Suprapubic skin (tissue), 4 donors: ENCODE data around the gene IKZF2. TPM values are rescaled to one million over a fixed set of nuclear protein-coding genes. Genes with fewer than 3 reads are reported as not detected.

ENCODE experiments used
- DNase-seq, 2 donors: peaks; one replicate each; pipeline ENCODE4 v3.0.0-alpha.2; 2019; ENCODE audit warnings: low spot score in 2 of 2
- H3K27ac ChIP-seq: fragments of 200-600 bp; sonication (generic); one replicate; pipeline ENCODE4 v1.5.1; 2019
- H3K27me3 ChIP-seq: fragments of 200-600 bp; sonication (generic); one replicate; pipeline ENCODE4 v1.5.1; 2019
- H3K36me3 ChIP-seq: fragments of 200-600 bp; sonication (generic); one replicate; pipeline ENCODE4 v1.5.1; 2019
- H3K4me1 ChIP-seq: fragments of 200-600 bp; sonication (generic); one replicate; pipeline ENCODE4 v1.5.1; 2019
- H3K4me3 ChIP-seq: fragments of 200-600 bp; sonication (generic); one replicate; pipeline ENCODE4 v1.5.1; 2019; ENCODE audit warnings: mild to moderate bottlenecking
- H3K9me3 ChIP-seq: fragments of 200-600 bp; sonication (generic); one replicate; pipeline ENCODE4 v1.5.1; 2019
- EP300 ChIP-seq: sonication (generic); formaldehyde crosslinking; IDR thresholded peaks from one replicate; pipeline ENCODE4 v1.6.1; 2017; ENCODE audit warnings: antibody characterized with exemption
- POLR2A ChIP-seq, 2 donors: fragments of 450-650 bp; IDR thresholded peaks; one replicate each; pipeline ENCODE4 v1.6.1; 2017; ENCODE audit warnings: antibody characterized with exemption in 2 of 2, mild to moderate bottlenecking in 2 of 2, moderate library complexity in 2 of 2
- POLR2AphosphoS5 ChIP-seq, 3 donors: sonication (generic); formaldehyde crosslinking; IDR thresholded peaks; one replicate each; pipeline ENCODE4 v1.6.1; 2017; ENCODE audit warnings: antibody characterized with exemption in 3 of 3
- WGBS: methylation state at CpG from one replicate; pipeline ENCODE4 v1.1.5; 2018; 5-methylcytosine and 5-hydroxymethylcytosine counted together
- total RNA-seq, 4 donors: library from RNA; depleted of rRNA; stranded (reverse); fragments of >200 nt; gene quantifications; one replicate each; pipeline ENCODE4 v1.1.0, GENCODE V29; 2016
- TF ChIP-seq, protein P1 (sequence below), 2 donors: fragments of 200-600 bp in 1 of 2; fragments of 450-650 bp in 1 of 2; sonication (generic) in 1 of 2; IDR thresholded peaks; one replicate each; pipeline ENCODE4 v1.5.1; 2016 to 2019; ENCODE audit warnings: antibody characterized with exemption in 2 of 2, mild to moderate bottlenecking in 1 of 2, moderate library complexity in 1 of 2

The IKZF2 gene
- total RNA-seq, 4 donors from 2014 or later: 38.3 to 95.3 (median 66.5) TPM

DNA sequence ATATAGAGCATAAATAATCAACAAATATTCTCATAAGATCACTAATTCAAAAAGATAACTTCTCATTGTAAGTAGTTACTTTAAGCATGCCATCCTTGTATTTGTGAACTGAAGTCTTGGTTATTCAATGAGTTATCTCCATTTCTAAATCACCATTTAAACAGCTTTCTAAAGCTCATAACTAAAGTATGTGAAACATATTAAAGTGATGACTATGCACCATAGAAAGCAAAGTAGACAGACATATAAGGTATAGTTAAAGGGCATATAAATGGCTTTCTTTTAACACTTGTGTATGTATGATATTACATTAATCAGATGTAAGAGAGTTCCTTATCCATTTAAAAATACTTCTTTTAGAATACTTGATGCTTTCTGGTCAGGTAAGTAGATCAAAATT is 83.5 kb downstream of the IKZF2 start:
- Histone ChIP-seq H3K9me3 (no peaks in the 10 kb centered on the region), H3K27me3 (no peaks in the 10 kb centered on the region), H3K27ac (no peak overlapping the region), H3K4me1 (peaks cover 26% of the 10 kb centered on the region), H3K36me3 (no peaks in the 10 kb centered on the region), H3K4me3 (no peak overlapping the region)
- TF ChIP-seq, protein P1, sequence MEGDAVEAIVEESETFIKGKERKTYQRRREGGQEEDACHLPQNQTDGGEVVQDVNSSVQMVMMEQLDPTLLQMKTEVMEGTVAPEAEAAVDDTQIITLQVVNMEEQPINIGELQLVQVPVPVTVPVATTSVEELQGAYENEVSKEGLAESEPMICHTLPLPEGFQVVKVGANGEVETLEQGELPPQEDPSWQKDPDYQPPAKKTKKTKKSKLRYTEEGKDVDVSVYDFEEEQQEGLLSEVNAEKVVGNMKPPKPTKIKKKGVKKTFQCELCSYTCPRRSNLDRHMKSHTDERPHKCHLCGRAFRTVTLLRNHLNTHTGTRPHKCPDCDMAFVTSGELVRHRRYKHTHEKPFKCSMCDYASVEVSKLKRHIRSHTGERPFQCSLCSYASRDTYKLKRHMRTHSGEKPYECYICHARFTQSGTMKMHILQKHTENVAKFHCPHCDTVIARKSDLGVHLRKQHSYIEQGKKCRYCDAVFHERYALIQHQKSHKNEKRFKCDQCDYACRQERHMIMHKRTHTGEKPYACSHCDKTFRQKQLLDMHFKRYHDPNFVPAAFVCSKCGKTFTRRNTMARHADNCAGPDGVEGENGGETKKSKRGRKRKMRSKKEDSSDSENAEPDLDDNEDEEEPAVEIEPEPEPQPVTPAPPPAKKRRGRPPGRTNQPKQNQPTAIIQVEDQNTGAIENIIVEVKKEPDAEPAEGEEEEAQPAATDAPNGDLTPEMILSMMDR (IDR thresholded peaks at IDR 0.05): no peak
- TF ChIP-seq POLR2AphosphoS5 (IDR thresholded peaks at IDR 0.05): no peak
- TF ChIP-seq EP300: no peak
- no peak for TF ChIP-seq POLR2A (IDR thresholded peaks at IDR 0.05)
- no peak for DNase-seq

DNA sequence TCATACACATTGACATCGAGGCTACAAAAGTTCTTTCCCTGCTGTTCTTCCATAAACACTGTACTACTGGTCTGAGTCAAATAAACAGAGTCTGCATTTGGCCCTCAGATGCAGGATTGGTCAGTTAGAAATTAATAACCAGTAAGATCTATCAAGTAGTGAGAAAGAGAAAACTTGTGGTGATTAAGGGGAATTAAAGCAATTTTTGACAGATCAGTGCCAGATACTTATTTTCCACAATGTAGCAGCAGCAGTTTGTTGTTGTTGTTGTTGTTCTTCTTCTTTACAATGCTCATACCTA is 85.0 kb downstream of the IKZF2 start:
- H3K27ac ChIP-seq: peak overlapping the region; percentile 52
- TF ChIP-seq EP300 (no peak), POLR2A (IDR thresholded peaks at IDR 0.05) (no peak), POLR2AphosphoS5 (IDR thresholded peaks at IDR 0.05) (no peak)
- TF ChIP-seq, protein P1 (IDR thresholded peaks at IDR 0.05): no peak
- peak overlapping the region; percentile 13 for H3K4me3 ChIP-seq
- DNase-seq: no peak
- H3K9me3 ChIP-seq: no peaks in the 10 kb centered on the region
- WGBS: 17% methylated on average over 1 of the region's 1 CpG
- H3K36me3 ChIP-seq: no peaks in the 10 kb centered on the region
- H3K4me1 ChIP-seq: peaks cover 26% of the 10 kb centered on the region
- H3K27me3 ChIP-seq: no peaks in the 10 kb centered on the region

DNA sequence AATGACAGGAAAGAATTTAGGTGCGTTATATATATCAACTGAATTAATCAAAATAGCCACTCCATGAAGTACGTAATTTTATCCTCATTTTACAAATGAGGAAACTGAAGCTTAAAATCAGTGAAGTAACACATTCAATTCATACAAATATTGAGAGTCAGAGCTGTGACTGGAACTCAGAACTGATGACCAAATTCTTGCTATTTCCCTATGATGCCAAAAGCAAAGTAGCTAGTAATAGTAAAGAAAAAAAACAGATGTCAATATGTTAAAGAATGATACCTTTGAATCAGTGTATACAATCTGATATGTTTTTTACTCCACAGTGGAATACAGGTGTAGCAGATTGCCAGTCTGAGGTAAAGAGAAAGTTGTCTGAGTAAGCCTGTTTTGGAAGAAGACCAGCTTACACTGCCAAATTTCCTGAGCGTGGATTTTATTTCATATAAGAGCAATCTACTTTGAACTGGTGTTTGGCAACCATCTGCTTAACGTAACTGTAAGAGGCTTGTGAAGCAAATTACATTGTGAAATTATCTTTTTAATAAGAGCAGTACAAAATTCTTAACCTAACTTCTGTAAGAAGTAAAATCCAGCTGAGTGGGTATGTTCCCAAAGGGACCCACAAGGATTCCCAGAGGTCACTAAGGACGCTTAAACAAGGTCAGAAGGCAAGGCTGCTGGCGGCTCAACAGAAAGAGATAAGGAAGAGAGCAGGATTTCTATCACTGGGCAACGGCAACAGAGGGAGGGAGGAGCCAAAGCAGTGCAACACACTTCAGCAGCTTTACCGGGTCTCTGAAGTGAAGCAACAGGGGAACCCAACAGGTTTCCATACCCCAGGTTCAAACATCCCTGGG is 85.6 kb downstream of the IKZF2 start:
- Histone ChIP-seq H3K4me1 (peaks cover 26% of the 10 kb centered on the region), H3K9me3 (no peaks in the 10 kb centered on the region), H3K27ac (peak overlapping the region; percentile 52), H3K27me3 (no peaks in the 10 kb centered on the region), H3K36me3 (no peaks in the 10 kb centered on the region), H3K4me3 (peak overlapping the region; percentile 13)
- no peak for DNase-seq
- 21% methylated on average over 8 of the region's 8 CpGs for WGBS
- TF ChIP-seq, protein P1 (IDR thresholded peaks at IDR 0.05): no peak
- TF ChIP-seq EP300: no peak
- no peak for TF ChIP-seq POLR2A (IDR thresholded peaks at IDR 0.05)
- no peak for TF ChIP-seq POLR2AphosphoS5 (IDR thresholded peaks at IDR 0.05)

DNA sequence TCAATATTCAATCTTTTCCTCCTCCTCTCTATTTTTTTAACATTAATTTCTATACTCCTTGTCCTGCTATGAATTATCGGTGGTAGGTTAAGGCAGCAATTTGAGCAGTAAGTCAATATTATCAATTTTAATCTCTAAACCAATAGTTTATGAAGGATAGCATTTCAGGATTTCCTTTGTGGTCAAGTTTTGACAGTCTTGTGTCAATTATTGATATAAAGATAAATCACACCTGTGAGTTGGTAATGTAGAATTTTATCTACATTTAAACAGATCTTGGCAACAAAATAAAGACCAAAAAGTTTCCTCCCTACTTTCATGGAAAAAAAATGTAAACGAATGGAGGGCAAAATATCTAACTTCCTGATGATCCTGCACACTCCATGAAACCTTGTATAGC is 87.3 kb downstream of the IKZF2 start:
- Histone ChIP-seq H3K4me1 (peaks cover 26% of the 10 kb centered on the region), H3K4me3 (no peak overlapping the region), H3K27me3 (no peaks in the 10 kb centered on the region), H3K9me3 (no peaks in the 10 kb centered on the region), H3K27ac (no peak overlapping the region), H3K36me3 (no peaks in the 10 kb centered on the region)
- no peak for DNase-seq
- WGBS: 67% methylated on average over 2 of the region's 2 CpGs
- TF ChIP-seq POLR2AphosphoS5 (IDR thresholded peaks at IDR 0.05): no peak
- TF ChIP-seq EP300: no peak
- TF ChIP-seq POLR2A (IDR thresholded peaks at IDR 0.05): no peak

DNA sequence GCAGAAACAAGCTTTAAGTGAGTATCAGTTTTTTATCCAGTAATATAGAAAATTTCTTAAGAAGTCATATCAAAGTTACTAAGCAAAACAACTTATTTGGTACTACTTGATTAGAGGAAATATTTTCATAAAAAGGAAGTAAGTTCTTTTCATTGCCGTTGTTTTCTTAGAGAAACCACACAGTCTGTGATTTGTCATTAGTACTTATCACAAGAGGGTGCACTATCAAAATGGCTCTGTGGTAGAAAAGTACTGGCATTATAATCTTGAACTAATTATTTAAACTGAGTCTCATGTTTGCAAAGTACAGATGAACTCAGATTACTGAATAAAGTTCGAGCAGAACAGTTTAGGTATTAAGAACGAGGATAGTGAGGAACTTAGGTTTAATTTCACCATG is 93.4 kb downstream of the IKZF2 start:
- Histone ChIP-seq H3K4me3 (no peak overlapping the region), H3K4me1 (peaks cover 7% of the 10 kb centered on the region)
- 60% methylated on average over 3 of the region's 3 CpGs for WGBS

More for the DNA sequence above, 93.4 kb downstream of the IKZF2 start:
- no peak for DNase-seq
- Histone ChIP-seq H3K27ac (peak overlapping the region; percentile 27), H3K36me3 (no peaks in the 10 kb centered on the region), H3K27me3 (no peaks in the 10 kb centered on the region), H3K9me3 (no peaks in the 10 kb centered on the region)
- no peak for TF ChIP-seq POLR2A (IDR thresholded peaks at IDR 0.05)
- TF ChIP-seq POLR2AphosphoS5 (IDR thresholded peaks at IDR 0.05): no peak
- TF ChIP-seq, protein P1 (IDR thresholded peaks at IDR 0.05): no peak
- no peak for TF ChIP-seq EP300
